Stimulated activated CD4-positive, alpha-beta T cell treated with anti-CD3 and anti-CD28 coated beads, Interleukin-15, amount 100 ng/mL, for 1 hour (primary cell): ENCODE measurements around the gene FAM171A1.

Experiments
- DNase-seq, 2 donors: peaks; one replicate each; pipeline ENCODE4 v3.0.0-alpha.2; 2020; ENCODE audit warnings: low read depth in 1 of 2, low spot score in 1 of 2

Gene FAM171A1

GRCh38 chr10:15252396-15252795, 118.7 kb downstream of the FAM171A1 start:
- DNase-seq = no peak

DNA sequence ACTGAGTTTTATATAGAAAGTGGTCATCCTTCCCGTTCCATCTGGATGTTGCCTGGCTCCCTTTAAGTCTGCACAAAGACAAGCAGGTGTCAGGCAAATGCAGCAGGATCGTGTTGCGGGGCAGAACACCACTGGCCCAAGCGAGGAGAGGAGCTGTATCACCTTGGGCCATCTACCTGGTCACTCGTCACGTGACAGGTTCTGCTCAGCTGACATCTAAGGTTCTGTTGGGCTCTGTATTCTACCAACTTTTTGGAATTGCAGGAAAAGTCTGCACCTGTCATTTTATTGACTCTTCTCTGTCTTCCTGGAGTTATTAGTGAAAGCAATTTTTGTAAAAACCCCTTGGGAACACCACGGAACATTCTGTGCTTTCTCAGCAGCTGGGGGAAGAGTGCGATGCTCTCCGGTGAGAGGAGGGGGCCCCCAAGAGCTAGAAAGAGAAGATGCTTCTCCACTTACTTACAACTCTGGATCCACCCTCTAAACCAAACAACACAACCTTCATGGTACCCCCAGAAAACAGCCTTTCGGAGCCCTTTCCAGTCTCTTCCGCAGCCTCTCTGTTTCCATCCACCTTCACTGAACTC, 119.2 kb downstream of the FAM171A1 start:
- no peak for DNase-seq

- DNase-seq = no peak
Observed at GRCh38 chr10:15245530-15245929, 125.6 kb downstream of the FAM171A1 start.

DNA sequence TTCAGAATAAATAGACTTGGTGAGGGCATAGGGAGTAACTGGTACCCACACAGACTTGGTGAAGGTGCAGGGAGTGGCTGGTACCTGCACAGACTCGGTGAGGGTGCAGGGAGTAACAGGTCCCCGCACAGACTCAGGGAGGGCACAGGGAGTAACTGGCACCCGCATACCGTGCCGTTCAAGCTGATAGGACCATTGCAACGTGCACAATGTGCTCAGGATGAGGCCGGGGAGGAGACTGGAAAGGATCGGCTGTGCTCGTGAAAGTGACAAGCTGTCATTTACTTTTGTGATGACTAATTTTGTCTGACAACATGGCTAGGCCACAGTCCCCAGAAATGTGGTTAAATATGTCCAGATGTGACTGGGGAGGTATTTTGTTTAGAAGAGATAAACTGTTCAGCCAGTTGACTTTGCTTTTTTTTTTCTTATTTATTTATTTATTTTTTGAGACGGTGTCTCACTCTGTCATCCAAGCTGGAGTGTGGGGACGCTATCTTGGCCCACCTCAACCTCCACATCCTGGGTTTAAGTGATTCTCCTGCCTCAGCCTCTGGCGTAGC, 126.4 kb downstream of the FAM171A1 start:
- DNase-seq = no peak

DNA sequence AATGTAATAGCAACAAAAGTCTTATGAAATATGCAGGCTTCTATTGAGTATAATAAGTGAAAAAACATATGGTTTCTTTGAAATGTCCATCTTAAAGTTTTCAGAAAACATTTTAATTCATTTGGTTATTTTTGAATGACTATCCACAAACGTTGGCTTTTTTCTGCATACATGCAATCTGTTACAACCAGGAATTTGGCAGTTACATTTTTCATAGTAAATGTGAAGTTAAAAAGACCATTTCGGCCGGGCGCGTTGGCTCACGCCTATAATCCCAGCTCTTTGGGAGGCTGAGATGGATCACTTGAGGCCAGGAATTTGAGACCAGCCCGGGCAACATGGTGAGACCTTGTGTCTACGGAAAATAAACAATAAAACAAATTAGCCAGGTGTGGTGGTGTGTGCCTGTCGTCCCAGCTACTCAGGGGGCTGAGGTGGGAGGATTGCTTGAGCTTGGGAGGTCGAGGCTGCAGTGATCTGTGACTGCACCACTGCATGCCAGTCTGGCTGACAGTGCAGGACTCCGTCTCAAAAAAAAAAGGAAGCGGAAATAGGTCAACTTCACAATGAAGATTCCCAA, 128.7 kb downstream of the FAM171A1 start:
- DNase-seq = no peak

GRCh38 chr10:15241306-15241705, 129.8 kb downstream of the FAM171A1 start:
- DNase-seq = no peak

GRCh38 chr10:15238555-15239335, 132.3 kb downstream of the FAM171A1 start:
- no peak for DNase-seq

DNA sequence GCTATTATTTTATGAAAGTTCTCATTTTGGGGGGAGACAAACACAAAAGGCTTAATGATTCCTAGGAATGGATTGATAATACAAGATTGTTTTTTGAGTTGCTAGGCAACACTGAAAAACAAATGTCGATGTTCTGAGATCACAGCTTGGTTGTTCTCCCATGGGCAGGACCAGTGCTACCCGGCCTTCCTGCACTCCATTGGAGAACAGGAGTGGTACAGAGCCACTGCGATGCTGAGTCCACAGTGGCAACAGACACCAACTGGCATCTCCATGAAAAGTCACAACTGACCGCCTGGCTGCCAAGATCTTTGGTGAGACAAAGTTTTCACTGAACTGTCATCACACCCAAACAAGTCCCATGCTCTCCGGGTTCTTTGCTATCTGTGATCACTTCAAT, 133.7 kb downstream of the FAM171A1 start:
- DNase-seq = no peak

- no peak for DNase-seq
Observed at GRCh38 chr10:15236340-15236739, 134.7 kb downstream of the FAM171A1 start.

DNA sequence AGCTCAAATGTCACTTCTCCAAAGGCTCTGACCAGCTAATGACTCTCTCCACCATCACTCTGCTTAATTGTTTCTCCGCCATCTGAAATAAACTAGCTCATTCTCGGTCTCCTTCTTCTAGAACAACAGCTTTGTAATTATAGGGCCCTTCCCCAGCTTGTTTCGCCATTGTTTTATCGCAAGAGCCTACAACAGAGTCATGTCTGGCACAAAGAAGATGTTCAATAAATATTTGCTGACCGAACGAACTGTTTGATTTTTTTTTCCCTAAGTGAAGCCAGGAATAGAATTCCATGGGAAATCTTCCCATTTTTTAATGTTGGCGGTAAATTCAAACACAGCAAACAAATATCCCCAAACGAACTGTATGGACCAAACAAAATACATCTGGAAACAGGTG, 138.8 kb downstream of the FAM171A1 start:
- no peak for DNase-seq

DNA sequence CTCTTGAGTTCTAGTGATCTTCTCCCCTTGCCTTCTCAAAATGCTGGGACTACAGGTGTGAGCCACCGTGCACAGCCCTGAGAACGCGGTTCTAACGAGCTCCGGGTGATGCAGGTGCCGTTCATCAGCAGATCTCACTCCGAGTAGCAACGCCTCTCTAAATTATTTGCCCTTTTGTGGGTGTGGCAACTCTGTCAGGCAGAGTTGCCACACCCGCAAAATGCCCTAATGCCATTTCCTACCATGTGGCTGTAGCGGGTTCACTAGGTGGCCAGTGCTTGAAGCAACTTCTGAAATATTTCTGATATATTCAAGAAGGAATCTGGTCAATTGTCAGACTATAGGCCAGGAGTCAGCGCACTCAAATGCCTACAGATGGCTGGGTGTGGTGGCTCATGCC, 139.7 kb downstream of the FAM171A1 start:
- no peak for DNase-seq

- DNase-seq = no peak
Observed at GRCh38 chr10:15230257-15230656, 140.8 kb downstream of the FAM171A1 start.

- DNase-seq = no peak
Observed at GRCh38 chr10:15229268-15229667, 141.8 kb downstream of the FAM171A1 start.

- no peak for DNase-seq
Observed at GRCh38 chr10:15228426-15228825, 142.7 kb downstream of the FAM171A1 start.

- no peak for DNase-seq
Observed at GRCh38 chr10:15227611-15228372, 143.3 kb downstream of the FAM171A1 start.

GRCh38 chr10:15225511-15225910, 145.6 kb downstream of the FAM171A1 start:
- DNase-seq = no peak

GRCh38 chr10:15224948-15225347, 146.1 kb downstream of the FAM171A1 start:
- no peak for DNase-seq

DNA sequence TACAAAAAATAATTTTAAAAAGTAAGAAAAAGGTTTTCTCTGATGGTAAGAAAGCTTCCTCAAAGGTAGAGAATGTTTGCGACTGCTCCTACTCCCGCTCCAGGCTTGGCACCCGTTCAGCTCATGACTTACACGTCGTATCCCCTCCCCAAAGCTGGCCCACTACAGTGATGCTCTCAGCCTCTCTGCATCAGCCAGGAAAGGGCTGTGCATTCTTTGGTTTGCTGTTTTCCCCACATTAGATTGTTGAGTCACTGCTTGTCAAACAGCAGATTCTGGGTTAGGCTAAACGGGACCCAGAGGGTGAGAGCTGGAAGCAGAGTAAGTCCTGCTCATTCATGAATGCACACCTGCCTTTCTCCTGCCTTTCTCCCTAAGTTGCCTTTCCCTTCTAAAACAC, 147.9 kb downstream of the FAM171A1 start:
- no peak for DNase-seq

- no peak for DNase-seq
Observed at GRCh38 chr10:15222511-15222910, 148.6 kb downstream of the FAM171A1 start.

GRCh38 chr10:15220445-15220844, 150.6 kb downstream of the FAM171A1 start:
- DNase-seq = no peak

- no peak for DNase-seq
Observed at GRCh38 chr10:15216700-15217099, 154.4 kb downstream of the FAM171A1 start.
